Sigmoid colon (tissue), 7 donors: ENCODE measurements around the gene PCK2. TPM values are rescaled to one million over a fixed set of nuclear protein-coding genes. Genes with fewer than 3 reads are reported as not detected.

Source experiments
- DNase-seq: peaks from one replicate; pipeline ENCODE4 v3.0.0-alpha.2; 2019
- H3K27ac ChIP-seq, 4 donors: fragments of 200-600 bp; sonication (generic); one replicate each; pipeline ENCODE4 v1.5.1; 2016 to 2019; ENCODE audit warnings: mild to moderate bottlenecking in 1 of 4
- H3K27me3 ChIP-seq, 3 donors: fragments of 200-600 bp; sonication (generic); one replicate each; pipeline ENCODE4 v1.5.1; 2019; ENCODE audit warnings: mild to moderate bottlenecking in 1 of 3
- H3K36me3 ChIP-seq, 4 donors: fragments of 200-600 bp; sonication (generic); one replicate each; pipeline ENCODE4 v1.5.1; 2016 to 2019
- H3K4me1 ChIP-seq, 4 donors: fragments of 200-600 bp; sonication (generic); one replicate each; pipeline ENCODE4 v1.5.1; 2017 to 2019
- H3K4me3 ChIP-seq, 4 donors: fragments of 200-600 bp; sonication (generic); one replicate each; pipeline ENCODE4 v1.5.1; 2017 to 2019; ENCODE audit warnings: mild to moderate bottlenecking in 2 of 4, moderate library complexity in 1 of 4
- H3K9me3 ChIP-seq, 4 donors: fragments of 200-600 bp in 3 of 4; sonication (generic) in 3 of 4; one replicate each; pipeline versions ENCODE4 v1.5.1 to v1.6.1; 2013 to 2019
- EP300 ChIP-seq, 4 donors: sonication (generic); formaldehyde crosslinking; IDR thresholded peaks; one replicate each; pipeline ENCODE4 v1.6.1; 2017; ENCODE audit warnings: antibody characterized with exemption in 4 of 4
- POLR2A ChIP-seq, 2 donors: fragments of 450-650 bp; IDR thresholded peaks; one replicate each; pipeline ENCODE4 v1.6.1; 2016; ENCODE audit warnings: antibody characterized with exemption in 2 of 2, mild to moderate bottlenecking in 2 of 2, moderate library complexity in 2 of 2
- POLR2AphosphoS5 ChIP-seq, 4 donors: sonication (generic); formaldehyde crosslinking; IDR thresholded peaks; one replicate each; pipeline ENCODE4 v1.6.1; 2017; ENCODE audit warnings: antibody characterized with exemption in 4 of 4
- WGBS, 2 donors: extraction: QIAGEN DNeasy Blood & Tissue Kit; methylation state at CpG; one replicate each; pipeline ENCODE4 v1.1.7; 2013; 5-methylcytosine and 5-hydroxymethylcytosine counted together
- intact Hi-C: fragments of 100-400 bp; cut with DNase I; formaldehyde crosslinking; loops from one replicate; pipeline ENCODE4 v1.15.1; 2023
- polyA plus RNA-seq, 3 donors: library from polyadenylated mRNA; stranded (reverse); fragments of 200-250 nt; gene quantifications; one replicate each; pipeline ENCODE4 v1.2.3, GENCODE V29; 2013
- total RNA-seq, 4 donors: library from RNA; depleted of rRNA; stranded (reverse); fragments of >200 nt; gene quantifications; one replicate each; pipeline ENCODE4 v1.1.0, GENCODE V29; 2016
- TF ChIP-seq, protein P1 (sequence below), 4 experiments: fragments of 450-650 bp in 3 of 4; fragments of 200-600 bp in 1 of 4; IDR thresholded peaks; one replicate each; pipeline ENCODE4 v1.5.1; 2016 to 2019; ENCODE audit warnings: antibody characterized with exemption in 4 of 4, mild to moderate bottlenecking in 3 of 4, moderate library complexity in 2 of 4
- donor health status: healthy with polysubstance abuse.
- donor health status: Bipolar disorder and iron deficiency.
- donor health status: healthy.

Gene PCK2
- total and polyA plus RNA-seq, 7 donors, result 7.1 to 109 (median 12.2) TPM

DNA sequence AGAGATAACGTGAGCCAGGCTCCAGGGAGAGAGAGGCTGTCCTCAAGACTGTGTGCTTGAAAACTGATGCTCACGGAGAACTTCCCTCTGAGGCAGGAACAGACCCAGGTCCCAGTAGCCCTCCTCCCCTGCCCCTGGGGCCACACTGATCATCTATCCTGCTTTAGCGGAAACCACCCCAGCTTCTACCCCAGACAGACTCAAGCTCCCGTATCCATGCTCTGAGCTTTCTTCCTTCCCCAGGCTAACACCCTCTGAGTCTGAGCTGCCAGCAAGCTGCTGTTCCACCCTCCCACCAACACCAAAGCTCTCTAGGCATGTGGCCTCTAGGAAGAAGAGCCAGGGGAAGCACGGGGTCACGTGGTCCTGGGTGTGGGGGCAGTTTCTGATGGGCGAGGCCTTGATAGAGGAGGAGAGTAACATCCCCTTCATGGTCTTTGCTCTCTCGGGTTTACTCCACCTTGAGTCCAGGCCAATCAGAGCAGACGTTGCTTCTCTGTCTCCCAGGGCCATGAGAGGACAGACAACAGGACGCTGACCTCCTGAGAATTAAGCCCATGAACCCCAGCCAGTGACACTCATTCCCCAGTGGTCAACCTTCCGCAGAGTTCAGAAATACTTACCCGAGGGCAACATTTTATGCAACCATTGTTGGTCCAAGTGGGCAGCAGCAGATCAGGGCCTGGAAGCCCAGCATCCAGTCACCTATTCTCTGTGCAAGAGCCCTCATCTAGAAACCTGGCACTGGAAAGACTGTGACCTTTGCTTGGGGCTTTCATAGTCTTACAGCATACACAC is 1.4 kb downstream of the PCK2 start:
- no peak for DNase-seq
- H3K4me1 ChIP-seq, result peaks cover 0 to 19% (median 9%) of the 10 kb centered on the region in 4 donors
- 14 to 33% methylated on average over 12 of the region's 12 CpGs for WGBS, 2 donors
- H3K36me3 ChIP-seq, result peaks cover 0 to 12% (median 0%) of the 10 kb centered on the region in 4 donors
- H3K27me3 ChIP-seq, result no peaks in the 10 kb centered on the region
- TF ChIP-seq POLR2A (IDR thresholded peaks at IDR 0.05) (peak in 1 of 2 donors; percentile 75), EP300 (IDR thresholded peaks at IDR 0.05) (no peak), POLR2AphosphoS5 (IDR thresholded peaks at IDR 0.05) (peak in 2 of 4 donors; percentile 47 to 59)
- TF ChIP-seq, protein P1, sequence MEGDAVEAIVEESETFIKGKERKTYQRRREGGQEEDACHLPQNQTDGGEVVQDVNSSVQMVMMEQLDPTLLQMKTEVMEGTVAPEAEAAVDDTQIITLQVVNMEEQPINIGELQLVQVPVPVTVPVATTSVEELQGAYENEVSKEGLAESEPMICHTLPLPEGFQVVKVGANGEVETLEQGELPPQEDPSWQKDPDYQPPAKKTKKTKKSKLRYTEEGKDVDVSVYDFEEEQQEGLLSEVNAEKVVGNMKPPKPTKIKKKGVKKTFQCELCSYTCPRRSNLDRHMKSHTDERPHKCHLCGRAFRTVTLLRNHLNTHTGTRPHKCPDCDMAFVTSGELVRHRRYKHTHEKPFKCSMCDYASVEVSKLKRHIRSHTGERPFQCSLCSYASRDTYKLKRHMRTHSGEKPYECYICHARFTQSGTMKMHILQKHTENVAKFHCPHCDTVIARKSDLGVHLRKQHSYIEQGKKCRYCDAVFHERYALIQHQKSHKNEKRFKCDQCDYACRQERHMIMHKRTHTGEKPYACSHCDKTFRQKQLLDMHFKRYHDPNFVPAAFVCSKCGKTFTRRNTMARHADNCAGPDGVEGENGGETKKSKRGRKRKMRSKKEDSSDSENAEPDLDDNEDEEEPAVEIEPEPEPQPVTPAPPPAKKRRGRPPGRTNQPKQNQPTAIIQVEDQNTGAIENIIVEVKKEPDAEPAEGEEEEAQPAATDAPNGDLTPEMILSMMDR (IDR thresholded peaks at IDR 0.05), result no peak
- no peaks in the 10 kb centered on the region for H3K9me3 ChIP-seq
- H3K4me3 ChIP-seq, result peak overlapping the region in 3 of 4 donors; percentile 77 to 95 (median 82)
- H3K27ac ChIP-seq, result peak overlapping the region; percentile 88 to 99 (median 89)
- intact Hi-C loops, result loop anchor here (10.0 kb wide), 2 partner anchors 111 to 461 kb away; partner anchors contain the start of genes DHRS2 and DHRS4L2

GRCh38 chr14:24096545-24097181 is 2.6 kb downstream of the PCK2 start:
- intact Hi-C loops, result loop anchor here (10.0 kb wide), 2 partner anchors 112 to 462 kb away; partner anchors contain the start of genes DHRS2 and DHRS4L2

GRCh38 chr14:24098229-24098926 is 4.3 kb downstream of the PCK2 start:
- H3K36me3 ChIP-seq, result peaks cover 0 to 12% (median 0%) of the 10 kb centered on the region in 4 donors
- no peak for DNase-seq
- WGBS, 2 donors, result 94 to 96% methylated on average over 16 of the region's 16 CpGs
- no peak overlapping the region for H3K27ac ChIP-seq
- no peak overlapping the region for H3K4me3 ChIP-seq
- TF ChIP-seq, protein P1 (IDR thresholded peaks at IDR 0.05), result no peak
- TF ChIP-seq POLR2AphosphoS5 (IDR thresholded peaks at IDR 0.05) (no peak), POLR2A (IDR thresholded peaks at IDR 0.05) (no peak), EP300 (IDR thresholded peaks at IDR 0.05) (no peak)
- H3K9me3 ChIP-seq, result no peaks in the 10 kb centered on the region
- intact Hi-C loops, result loop anchor here (10.0 kb wide), 2 partner anchors 114 to 464 kb away; partner anchors contain the start of genes DHRS2 and DHRS4L2
- H3K27me3 ChIP-seq, result no peaks in the 10 kb centered on the region
- peaks cover 0 to 15% (median 8%) of the 10 kb centered on the region in 4 donors for H3K4me1 ChIP-seq

More at GRCh38 chr14:24096545-24097181, 2.6 kb downstream of the PCK2 start:
- Histone ChIP-seq H3K27me3 (no peaks in the 10 kb centered on the region), H3K27ac (no peak overlapping the region), H3K9me3 (no peaks in the 10 kb centered on the region), H3K4me1 (peaks cover 0 to 19% (median 9%) of the 10 kb centered on the region in 4 donors), H3K4me3 (no peak overlapping the region), H3K36me3 (peaks cover 0 to 12% (median 0%) of the 10 kb centered on the region in 4 donors)
- WGBS, 2 donors, result 95 to 97% methylated on average over 8 of the region's 8 CpGs
- DNase-seq, result no peak
- TF ChIP-seq, protein P1 (IDR thresholded peaks at IDR 0.05), result no peak
- TF ChIP-seq EP300 (IDR thresholded peaks at IDR 0.05), result no peak
- TF ChIP-seq POLR2A (IDR thresholded peaks at IDR 0.05), result no peak
- no peak for TF ChIP-seq POLR2AphosphoS5 (IDR thresholded peaks at IDR 0.05)

DNA sequence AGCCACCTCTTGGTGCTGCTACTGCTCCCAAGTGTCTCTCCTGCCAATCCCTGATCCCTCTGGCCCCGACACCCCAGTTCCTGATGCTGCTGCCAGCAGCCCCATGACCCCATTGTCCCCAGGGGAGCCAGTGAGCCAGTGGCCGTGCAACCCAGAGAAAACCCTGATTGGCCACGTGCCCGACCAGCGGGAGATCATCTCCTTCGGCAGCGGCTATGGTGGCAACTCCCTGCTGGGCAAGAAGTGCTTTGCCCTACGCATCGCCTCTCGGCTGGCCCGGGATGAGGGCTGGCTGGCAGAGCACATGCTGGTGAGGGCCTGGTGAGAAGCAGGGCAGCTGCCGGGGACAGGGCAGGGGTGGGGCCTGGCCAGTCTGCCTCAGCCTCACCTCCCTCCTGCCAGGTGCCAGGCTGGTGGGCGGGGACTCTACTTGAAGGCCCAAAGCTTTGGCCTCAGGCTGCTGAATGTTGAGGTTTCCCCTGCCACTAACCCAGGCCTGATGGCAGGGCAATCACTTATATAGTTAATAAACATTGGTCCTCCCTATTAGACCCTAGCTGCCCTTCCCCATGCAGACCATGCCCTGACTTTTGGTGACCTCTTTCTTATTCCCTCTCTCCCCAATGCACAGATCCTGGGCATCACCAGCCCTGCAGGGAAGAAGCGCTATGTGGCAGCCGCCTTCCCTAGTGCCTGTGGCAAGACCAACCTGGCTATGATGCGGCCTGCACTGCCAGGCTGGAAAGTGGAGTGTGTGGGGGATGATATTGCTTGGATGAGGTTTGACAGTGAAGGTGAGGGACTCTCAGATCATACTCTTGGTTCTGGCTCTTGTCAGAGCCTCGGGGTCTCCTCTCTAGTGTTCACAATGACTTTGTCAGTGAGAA is 5.1 kb downstream of the PCK2 start:
- no peak for DNase-seq
- Histone ChIP-seq H3K9me3 (no peaks in the 10 kb centered on the region), H3K4me1 (peaks cover 0 to 10% (median 6%) of the 10 kb centered on the region in 4 donors), H3K27me3 (no peaks in the 10 kb centered on the region), H3K36me3 (peaks cover 0 to 12% (median 0%) of the 10 kb centered on the region in 4 donors), H3K4me3 (no peak overlapping the region), H3K27ac (no peak overlapping the region)
- TF ChIP-seq, protein P1 (IDR thresholded peaks at IDR 0.05), result no peak
- TF ChIP-seq POLR2A (IDR thresholded peaks at IDR 0.05) (no peak), EP300 (IDR thresholded peaks at IDR 0.05) (no peak), POLR2AphosphoS5 (IDR thresholded peaks at IDR 0.05) (no peak)
- intact Hi-C loops, result loop anchor here (10.0 kb wide), 2 partner anchors 114 to 464 kb away; partner anchors contain the start of genes DHRS2 and DHRS4L2
- WGBS, 2 donors, result 58 to 89% methylated on average over 17 of the region's 17 CpGs
